Hematopoietic multipotent progenitor cell treated with erythropoietin and hydrocortisone succinate and interleukin-3 and kit ligand, for 15 days (in vitro differentiated cells): ENCODE measurements around the gene OR8B3.
"Not testable (repeated sequence)": the region's sequence is repeated elsewhere in the genome, so short reads cannot be mapped to it uniquely, and the experiment has no call there.

ENCODE experiments used
- DNase-seq: peaks from one replicate; pipeline ENCODE4 v3.0.0-alpha.2; 2015; ENCODE audit warnings: low spot score

The OR8B3 gene, protein sequence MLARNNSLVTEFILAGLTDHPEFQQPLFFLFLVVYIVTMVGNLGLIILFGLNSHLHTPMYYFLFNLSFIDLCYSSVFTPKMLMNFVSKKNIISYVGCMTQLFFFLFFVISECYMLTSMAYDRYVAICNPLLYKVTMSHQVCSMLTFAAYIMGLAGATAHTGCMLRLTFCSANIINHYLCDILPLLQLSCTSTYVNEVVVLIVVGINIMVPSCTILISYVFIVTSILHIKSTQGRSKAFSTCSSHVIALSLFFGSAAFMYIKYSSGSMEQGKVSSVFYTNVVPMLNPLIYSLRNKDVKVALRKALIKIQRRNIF

DNA sequence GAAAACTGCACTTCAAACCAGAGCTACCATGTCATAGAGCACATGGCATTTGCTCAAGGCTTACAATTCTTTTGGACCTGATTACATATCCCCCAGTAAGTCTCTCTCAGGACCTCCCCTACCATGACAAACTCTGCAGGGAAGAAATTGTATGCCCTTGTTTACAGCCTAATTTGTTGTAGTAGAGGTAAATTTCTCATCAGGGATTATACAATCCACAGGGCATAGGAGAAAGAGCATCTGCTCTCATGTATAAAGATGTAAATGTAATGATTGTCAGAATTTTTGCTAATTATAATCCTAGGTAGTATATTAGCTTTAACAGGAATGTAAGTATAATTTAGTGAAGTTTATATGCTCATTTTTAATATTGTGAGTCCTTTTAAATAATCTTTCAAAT lies at the start of gene OR8B3:
Gene OR8B3 (minus strand): TSS at position 101 of the 400 bp plus-strand sequence. CDS start 1,673 bp downstream, outside the sequence.
- DNase-seq, result no peak

DNA sequence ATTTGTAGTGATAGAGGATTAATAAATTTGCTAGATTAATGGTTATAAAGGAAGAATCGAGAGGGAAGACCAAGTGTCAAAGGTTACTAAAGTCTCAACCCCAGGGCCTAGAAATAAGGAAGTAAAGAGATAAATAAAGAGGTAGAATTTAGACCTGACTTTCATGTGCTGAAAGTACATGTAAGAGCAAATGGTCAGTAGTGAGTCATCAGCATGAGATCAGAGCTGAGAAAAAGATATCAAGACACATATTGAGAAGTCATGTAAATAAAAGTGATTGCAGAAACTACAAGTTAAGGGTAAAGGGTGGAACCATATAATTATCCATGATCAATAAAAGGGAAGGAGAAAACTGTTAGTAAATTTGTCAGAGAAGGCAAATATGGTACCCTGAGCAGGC lies 48.1 kb upstream of the OR8B3 start:
- no peak for DNase-seq

- DNase-seq, result no peak
Observed at GRCh38 chr11:124445646-124446150, 46.9 kb upstream of the OR8B3 start, which contains the start of gene OR8B8. OR8B8 (minus strand) TSS chr11:124445696; CDS start chr11:124441085, 4,611 bp downstream.

DNA sequence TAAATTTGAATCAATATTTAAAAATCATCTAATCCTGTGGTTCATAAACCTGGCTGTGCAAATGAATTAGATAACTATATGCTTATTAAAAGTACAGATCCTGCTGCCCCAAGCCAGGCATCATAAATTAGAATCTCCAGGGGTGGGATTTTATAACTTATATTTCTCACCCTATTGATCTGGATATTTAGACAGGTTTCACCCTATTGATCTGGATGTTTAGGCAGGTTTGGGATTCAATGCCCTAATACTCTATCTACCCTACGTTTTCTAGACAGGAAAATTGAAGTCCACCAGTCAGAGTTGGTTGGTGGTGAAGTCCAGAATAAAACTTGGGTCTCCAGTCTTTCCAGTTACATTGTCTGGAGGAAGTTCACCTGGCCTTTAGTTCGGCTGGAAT lies 44.0 kb upstream of the OR8B3 start:
- no peak for DNase-seq

DNA sequence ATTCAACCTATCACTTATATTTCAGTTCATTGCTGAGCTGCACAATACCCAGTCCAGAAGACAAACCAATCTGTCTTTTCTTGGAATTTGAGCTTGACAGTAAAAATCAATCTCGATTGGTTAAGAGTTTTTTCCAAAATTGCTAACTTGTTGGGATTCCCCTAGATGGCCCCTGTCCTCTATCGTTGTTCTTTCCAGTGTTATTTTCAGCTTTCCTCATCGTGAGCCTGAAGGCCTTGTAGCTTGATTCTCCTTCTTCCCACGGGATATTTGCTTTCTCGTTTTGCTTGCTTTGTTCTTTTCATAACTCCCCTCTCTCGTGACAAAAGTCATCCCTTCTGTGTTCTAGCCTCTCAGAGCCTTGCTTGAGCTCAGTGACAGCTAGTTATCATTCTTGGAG lies 43.6 kb upstream of the OR8B3 start:
- no peak for DNase-seq

GRCh38 chr11:124441519-124441918 lies 42.7 kb upstream of the OR8B3 start:
- no peak for DNase-seq

- DNase-seq, result no peak
Observed at GRCh38 chr11:124441081-124441480, 42.3 kb upstream of the OR8B3 start.

DNA sequence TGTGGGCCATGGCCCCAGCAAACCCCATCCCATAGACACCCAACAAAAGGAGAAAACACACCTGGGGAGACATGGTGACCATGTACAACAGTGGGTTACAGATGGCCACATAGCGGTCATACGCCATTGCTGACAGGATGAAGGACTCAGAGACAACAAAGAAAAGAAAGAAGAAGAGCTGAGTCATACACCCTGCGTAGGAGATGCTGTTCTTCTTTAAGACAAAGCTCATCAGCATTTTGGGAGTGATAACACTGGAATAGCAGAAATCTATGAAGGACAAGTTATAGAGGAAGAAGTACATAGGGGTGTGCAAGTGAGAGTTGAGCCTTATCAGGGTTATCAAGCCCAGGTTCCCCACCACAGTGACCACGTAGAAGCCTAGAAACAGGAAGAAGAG lies 41.8 kb upstream of the OR8B3 start:
- no peak for DNase-seq

DNA sequence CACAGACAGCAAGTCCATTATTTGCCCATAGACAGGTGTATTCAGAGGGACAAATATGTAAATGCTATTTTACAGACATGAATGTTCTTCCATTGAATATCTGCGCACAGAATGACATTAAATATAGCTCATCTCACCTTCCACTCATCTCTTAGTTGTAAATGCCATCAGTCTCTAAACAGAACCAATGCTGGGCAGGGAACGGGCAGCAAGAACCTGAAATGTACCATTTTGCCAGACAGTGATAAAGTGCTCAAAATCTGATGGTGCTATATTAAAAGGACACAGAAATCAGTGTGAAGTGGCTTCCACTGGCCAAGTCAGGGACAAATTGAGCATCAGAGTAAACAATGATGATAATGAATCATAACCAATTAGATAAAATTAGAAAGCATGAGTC lies 35.9 kb upstream of the OR8B3 start:
- no peak for DNase-seq

DNA sequence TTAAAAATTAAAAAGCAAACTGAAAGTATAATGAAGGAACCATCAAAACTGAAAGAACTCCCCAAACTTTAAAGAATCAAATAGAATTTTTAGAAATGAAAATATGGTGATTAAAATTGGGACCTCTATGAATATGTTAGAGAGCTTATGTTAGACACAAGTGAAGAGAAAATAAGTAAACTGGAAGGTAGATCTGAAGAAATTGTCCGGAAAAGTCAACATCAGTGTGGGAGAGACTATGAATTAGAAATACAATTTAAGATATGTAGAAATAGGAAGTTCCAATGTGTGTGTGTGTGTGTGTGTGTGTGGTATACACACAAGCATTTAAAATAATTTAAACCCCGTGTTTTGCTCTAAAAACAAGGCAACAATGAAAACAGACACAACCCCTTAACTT lies 30.8 kb upstream of the OR8B3 start:
- no peak for DNase-seq

DNA sequence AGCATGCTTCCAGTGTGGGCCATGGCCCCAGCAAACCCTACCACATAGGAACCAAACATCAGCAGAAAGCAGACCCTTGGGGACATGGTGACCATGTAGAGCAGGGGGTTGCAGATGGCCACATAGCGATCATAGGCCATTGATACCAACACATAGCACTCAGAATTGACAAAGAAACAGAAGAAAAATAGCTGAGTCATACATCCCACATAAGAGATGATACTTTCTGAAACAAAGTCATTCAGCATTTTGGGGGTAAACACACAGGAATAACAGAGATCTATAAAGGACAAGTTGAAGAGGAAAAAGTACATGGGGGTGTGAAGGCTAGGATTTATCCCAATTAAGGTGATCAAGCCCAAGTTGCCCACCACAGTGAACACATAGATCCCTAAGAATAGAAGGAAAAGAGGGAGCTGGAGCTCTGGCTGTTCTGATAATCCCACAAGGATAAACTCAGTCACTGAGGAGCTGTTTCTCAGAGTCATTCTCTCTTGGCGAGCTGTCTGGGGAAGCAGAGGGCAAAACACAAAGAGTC lies 25.6 kb upstream of the OR8B3 start, which contains the start of gene OR8B4:
Gene OR8B4 (minus strand): TSS at position 488 of the 538 bp plus-strand sequence. CDS start 0 bp downstream, at position 488.
- no peak for DNase-seq

DNA sequence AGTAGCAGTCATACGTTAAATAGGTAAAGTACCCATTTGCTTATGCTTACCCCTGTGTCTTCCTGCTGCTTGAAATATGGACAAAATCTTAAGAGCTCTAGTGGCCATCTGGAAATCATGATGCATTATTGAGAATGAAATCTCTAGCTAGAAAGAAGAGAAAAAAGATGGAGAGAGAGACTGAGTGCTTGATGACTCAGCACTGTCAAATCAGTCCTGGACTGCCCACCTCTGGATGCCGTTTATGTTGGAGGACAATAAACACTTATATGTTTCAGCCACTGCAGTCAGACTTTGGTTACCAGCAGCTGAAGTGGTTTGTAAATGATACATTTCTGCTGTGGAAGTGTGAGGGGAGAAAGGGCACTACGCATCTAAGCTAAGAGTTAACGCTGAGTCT lies 22.2 kb upstream of the OR8B3 start:
- DNase-seq, result no peak

GRCh38 chr11:124415356-124415923 lies 16.6 kb upstream of the OR8B3 start:
- DNase-seq, result no peak

- no peak for DNase-seq
Observed at GRCh38 chr11:124409906-124410305, 11.1 kb upstream of the OR8B3 start.

DNA sequence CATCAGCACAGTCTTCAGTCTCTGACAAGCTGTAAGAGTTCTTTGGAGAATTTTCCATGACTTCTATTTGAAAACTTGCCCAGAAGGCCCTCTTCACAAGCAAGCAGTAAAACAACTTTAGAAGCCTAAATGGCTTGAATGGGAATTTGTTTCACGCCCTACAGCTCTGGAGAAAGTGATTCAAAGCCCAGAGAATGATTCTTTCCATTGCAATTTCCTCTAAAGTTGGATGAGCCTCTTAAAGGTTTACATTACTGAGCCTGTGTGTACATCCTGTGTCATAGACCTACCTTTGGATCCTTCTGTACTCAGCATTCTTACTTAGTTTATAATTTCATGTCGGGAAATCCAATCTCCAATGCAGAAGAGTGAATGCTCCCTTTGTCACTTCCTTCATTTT lies 6.8 kb upstream of the OR8B3 start:
- DNase-seq, result no peak

DNA sequence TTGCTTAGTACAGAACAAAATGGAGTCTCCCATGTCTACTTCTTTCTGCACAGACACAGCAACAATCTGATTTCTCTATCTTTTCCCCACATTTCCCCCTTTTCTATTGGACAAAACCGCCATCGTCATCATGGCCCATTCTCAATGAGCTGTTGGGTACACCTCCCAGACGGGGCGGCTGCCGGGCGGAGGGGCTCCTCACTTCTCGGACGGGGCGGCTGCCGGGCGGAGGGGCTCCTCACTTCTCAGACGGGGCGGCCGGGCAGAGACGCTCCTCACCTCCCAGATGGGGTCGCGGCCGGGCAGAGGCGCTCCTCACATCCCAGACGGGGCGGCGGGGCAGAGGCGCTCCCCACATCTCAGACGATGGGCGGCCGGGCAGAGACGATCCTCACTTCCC lies 4.4 kb upstream of the OR8B3 start:
- DNase-seq, result not testable (repeated sequence)

DNA sequence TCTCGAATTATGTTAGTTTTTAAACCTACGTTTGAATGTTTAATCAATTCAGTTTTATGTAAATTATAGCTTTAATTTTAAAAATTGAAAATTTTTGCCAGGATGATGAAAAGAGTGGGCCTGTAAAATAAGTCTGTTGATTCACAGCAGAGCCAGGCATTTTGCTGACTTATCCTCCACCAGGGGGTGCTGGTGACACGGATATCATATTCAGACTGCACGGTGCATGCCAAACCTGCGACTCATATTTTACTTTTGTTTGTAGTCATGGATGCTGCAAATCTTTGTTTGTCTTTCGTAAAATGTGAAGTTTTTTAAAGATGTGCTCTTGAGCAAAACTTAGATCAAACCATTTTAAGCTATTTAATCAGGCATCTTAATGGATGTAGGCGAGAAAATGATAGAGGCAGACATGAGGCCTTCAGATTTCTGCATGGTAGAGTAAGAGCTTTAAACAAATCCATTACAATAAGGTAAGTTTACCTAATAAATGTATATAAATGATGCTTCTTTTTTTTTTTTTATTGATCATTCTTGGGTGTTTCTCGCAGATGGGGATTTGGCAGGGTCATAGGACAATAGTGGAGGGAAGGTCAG lies 3.6 kb upstream of the OR8B3 start:
- DNase-seq, result peak; percentile 42

GRCh38 chr11:124396847-124397246 lies 2.0 kb downstream of the OR8B3 start:
- not testable (repeated sequence) for DNase-seq

GRCh38 chr11:124394408-124394807 lies 4.4 kb downstream of the OR8B3 start:
- no peak for DNase-seq

DNA sequence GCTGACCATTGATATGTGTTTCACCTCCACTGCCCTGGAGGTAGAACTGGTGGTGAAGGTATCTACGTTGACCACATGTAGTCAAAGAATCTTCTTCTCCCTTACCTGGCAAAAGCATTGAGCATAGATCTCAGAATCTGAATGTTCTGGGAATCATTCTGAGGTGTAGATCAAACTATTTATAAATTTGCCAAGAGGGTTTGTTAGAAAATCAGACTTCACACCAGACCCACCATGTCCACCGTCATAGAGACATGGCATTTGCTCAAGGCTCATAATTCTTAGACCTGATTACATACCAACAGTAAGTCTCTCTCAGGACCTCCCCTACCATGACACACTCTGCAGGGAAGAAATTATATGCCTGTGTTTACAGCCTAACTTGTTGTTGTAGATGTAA lies 14.4 kb downstream of the OR8B3 start, which contains the start of gene OR8B2:
Gene OR8B2 (minus strand): TSS at position 101 of the 400 bp plus-strand sequence. CDS start 1,156 bp downstream, outside the sequence.
- DNase-seq, result no peak

DNA sequence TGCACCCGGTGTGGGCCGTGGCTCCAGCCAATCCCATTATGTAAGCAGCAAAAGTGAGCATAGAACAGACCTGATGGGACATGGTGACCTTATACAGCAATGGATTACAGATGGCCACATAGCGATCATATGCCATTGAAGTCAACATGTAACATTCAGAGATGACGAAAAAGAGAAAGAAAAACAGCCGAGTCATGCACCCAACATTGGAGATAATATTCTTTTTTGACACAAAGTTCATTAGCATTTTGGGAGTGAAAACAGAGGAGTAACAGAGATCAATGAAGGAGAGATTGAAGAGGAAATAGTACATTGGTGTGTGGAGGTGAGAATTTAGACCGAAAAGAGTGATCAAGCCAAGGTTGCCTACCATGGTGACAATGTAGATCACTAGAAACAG lies 16.0 kb downstream of the OR8B3 start:
- not testable (repeated sequence) for DNase-seq

DNA sequence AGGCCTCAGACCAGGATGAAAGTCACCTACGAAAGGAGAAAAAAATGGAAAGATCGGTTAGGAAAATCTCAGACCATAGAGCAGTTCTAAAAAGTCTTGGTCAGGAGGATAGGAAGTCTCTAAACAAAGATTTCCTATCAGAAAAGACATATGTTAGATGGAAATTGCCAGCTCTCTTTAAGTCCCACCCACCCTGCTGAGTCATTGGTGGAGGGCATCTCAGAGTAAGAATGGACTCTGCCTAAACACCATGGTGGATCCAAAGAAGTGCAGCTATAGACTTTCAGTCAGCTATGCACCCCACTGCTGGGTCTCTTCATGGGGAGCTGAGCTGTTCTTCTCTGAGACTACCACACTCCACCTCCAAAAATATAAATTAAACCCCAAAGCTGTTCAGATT lies 18.2 kb downstream of the OR8B3 start:
- no peak for DNase-seq

GRCh38 chr11:124376280-124376679 lies 22.5 kb downstream of the OR8B3 start:
- DNase-seq, result no peak
